Tibial nerve (tissue), 4 donors: ENCODE data around the gene ROR1.

Experiments
- CTCF ChIP-seq, 5 experiments: fragments of 200-600 bp in 3 of 5; fragments of 450-650 bp in 2 of 5; sonication (generic) in 3 of 5; IDR thresholded peaks; one replicate each; pipeline ENCODE4 v1.5.1; 2016 to 2019; ENCODE audit warnings: antibody characterized with exemption in 5 of 5, mild to moderate bottlenecking in 3 of 5, moderate library complexity in 2 of 5
- EP300 ChIP-seq, 2 donors: sonication (generic); formaldehyde crosslinking; IDR thresholded peaks; one replicate each; pipeline ENCODE4 v1.6.1; 2017; ENCODE audit warnings: antibody characterized with exemption in 2 of 2, mild to moderate bottlenecking in 1 of 2
- POLR2A ChIP-seq, 2 donors: fragments of 450-650 bp; IDR thresholded peaks; one replicate each; pipeline ENCODE4 v1.6.1; 2017; ENCODE audit warnings: antibody characterized with exemption in 2 of 2, mild to moderate bottlenecking in 2 of 2, moderate library complexity in 2 of 2

GRCh38 chr1:63871463-63871862 is 97.6 kb downstream of the ROR1 start:
- TF ChIP-seq POLR2A (IDR thresholded peaks at IDR 0.05) (no peak), CTCF (IDR thresholded peaks at IDR 0.05) (no peak), EP300 (IDR thresholded peaks at IDR 0.05) (no peak)
